HG03175 (cell line): Measurements from ENCODE around the gene MADCAM1.

Experiments
- ATAC-seq: cut with Tn5 transposase; IDR thresholded peaks from one replicate; pipeline ENCODE4 v1.9.1; 2021; ENCODE audit warnings: mild to moderate bottlenecking, moderate library complexity; ENCODE audit not compliant: unreplicated experiment

The MADCAM1 gene

DNA sequence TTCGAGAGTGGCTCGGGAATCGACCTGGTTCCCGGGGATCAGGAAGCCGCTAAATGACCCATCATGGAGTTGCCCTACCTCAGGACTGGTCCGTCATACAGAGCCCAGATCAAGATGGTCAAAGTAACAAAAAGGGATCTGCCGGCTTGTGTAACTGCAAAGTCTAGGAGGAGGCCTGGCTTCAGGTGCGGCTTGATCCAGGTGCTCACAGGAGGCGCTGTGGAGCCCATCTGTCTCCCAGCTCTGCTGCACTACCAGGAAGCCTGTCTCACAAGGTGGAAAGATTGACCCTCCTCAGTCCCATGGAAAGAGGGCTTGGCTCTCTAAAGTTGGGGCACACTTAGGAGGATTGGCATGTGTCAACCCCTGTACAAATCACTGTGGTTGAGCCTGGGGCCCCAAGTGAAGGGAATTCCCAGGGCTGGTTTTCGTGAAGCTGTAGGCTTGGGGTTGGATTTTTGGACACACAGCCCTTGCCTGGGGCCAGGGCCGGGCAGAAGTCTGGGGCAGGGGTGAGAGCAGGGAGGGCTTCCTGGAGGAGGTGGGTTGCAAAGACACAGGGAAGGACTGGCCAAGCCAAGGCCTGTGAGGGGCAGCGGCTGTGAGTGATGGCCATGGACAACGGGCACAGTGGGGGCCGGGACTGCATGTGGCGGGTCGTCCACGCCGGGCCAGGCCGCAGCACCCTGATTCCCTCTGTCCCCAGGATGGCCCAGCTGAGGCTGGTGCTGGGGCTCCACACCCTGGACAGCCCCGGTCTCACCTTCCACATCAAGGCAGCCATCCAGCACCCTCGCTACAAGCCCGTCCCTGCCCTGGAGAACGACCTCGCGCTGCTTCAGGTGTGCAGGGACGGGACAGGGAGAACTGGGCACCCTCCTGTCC, 51.8 kb downstream of the MADCAM1 start:
- ATAC-seq: no peak

DNA sequence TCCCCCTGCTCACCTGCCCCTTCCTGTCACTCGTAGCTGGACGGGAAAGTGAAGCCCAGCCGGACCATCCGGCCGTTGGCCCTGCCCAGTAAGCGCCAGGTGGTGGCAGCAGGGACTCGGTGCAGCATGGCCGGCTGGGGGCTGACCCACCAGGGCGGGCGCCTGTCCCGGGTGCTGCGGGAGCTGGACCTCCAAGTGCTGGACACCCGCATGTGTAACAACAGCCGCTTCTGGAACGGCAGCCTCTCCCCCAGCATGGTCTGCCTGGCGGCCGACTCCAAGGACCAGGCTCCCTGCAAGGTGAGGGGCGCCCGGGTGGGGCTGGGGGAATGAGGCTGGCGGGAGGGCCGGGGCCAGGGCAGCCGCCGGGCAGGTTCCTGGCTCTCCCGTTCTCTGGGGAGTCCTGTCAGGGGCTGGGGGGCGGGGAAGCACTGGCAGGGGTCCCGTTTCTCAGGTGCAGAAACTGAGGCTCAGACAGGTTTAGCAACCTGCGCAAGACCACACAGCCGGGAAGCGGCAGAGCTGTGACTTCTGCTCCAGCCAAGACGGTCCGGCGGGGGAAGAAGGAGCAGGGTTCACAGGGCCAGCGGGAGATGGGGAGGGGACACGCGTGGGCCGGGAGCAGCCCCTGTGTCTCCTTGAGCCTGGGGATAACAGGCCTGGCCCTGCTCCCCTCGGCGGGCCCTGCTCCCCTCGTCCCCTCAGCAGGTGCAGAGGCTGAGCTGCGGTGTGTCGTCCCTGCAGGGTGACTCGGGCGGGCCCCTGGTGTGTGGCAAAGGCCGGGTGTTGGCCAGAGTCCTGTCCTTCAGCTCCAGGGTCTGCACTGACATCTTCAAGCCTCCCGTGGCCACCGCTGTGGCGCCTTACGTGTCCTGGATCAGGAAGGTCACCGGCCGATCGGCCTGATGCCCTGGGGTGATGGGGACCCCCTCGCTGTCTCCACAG, 52.9 kb downstream of the MADCAM1 start:
- no peak for ATAC-seq

DNA sequence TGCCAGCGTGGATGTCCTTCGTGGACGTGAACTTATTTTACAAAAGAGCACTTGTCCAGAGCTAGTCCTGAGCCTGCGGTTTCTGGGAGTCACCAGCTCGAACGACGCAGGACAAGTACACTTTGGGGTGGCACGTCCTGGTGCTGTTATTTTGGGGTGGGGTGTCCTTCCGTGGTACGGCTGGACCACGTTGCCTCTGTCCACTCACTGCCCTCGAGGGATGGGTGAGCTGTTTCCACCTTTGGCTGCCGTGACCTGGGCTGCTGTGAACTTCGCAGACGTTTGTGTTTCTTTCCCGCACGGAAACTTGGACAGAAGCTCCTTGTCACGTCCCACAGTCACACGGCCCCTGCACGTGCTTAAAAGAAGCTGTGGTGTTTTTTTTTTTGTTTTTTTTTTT, 58.5 kb downstream of the MADCAM1 start:
- ATAC-seq: no peak
